Frontal cortex (tissue), 1 donor: Measurements from ENCODE around the gene CTAG2. TPM values are rescaled to one million over a fixed set of nuclear protein-coding genes. Genes with fewer than 3 reads are reported as not detected.

ENCODE experiments used
- small RNA-seq: library from RNA; depleted of rRNA; stranded (forward); fragments of <200 nt; gene quantifications from one replicate; pipeline ENCODE3, GENCODE V24; 2014
- total RNA-seq: library from RNA; depleted of rRNA; stranded (reverse); fragments of >200 nt; gene quantifications from one replicate; pipeline ENCODE4 v1.2.3, GENCODE V29; 2014

The CTAG2 gene
- total RNA-seq, 1 donor from 2014 or later: not detected

Small RNA genes lying within 50 kb of the gene (small RNA-seq; reads per million reads assigned to genes)
- gene AC244090.1 (not detected), gene AC244107.2 (not detected)

Other genes starting within 250 kb of the CTAG2 start
- gene DNASE1L1, start 244.3 kb downstream of the CTAG2 start, total RNA-seq: 4.5 TPM
- 11.0 TPM for gene TAFAZZIN, start 242.0 kb downstream of the CTAG2 start, total RNA-seq
- gene ATP6AP1, start 224.9 kb downstream of the CTAG2 start, total RNA-seq: 50.1 TPM
- gene GDI1, start 216.4 kb downstream of the CTAG2 start, total RNA-seq: 240 TPM
- 21.2 TPM for gene FAM50A, start 209.4 kb downstream of the CTAG2 start, total RNA-seq
- 14.7 TPM for gene PLXNA3, start 195.3 kb downstream of the CTAG2 start, total RNA-seq
- 13.5 TPM for gene LAGE3, start 174.3 kb downstream of the CTAG2 start, total RNA-seq
- 39.1 TPM for gene UBL4A, start 167.0 kb downstream of the CTAG2 start, total RNA-seq
- gene SLC10A3, start 162.9 kb downstream of the CTAG2 start, total RNA-seq: 2.4 TPM
- gene FAM3A, start 137.3 kb downstream of the CTAG2 start, total RNA-seq: 9.8 TPM
- gene G6PD, start 106.7 kb downstream of the CTAG2 start, total RNA-seq: 16.3 TPM
- 4.1 TPM for gene IKBKG, start 106.0 kb downstream of the CTAG2 start, total RNA-seq
- not detected for gene CTAG1A, start 68.4 kb downstream of the CTAG2 start, total RNA-seq
- not detected for gene CTAG1B, start 34.3 kb downstream of the CTAG2 start, total RNA-seq
- gene GAB3, start 97.5 kb upstream of the CTAG2 start, total RNA-seq: 0.82 TPM
- 17.5 TPM for gene DKC1, start 109.3 kb upstream of the CTAG2 start, total RNA-seq
- gene MPP1, start 151.9 kb upstream of the CTAG2 start, total RNA-seq: 20.0 TPM
- not detected for gene SMIM9, start 181.1 kb upstream of the CTAG2 start, total RNA-seq
- 2.4 TPM for gene F8A1, start 232.8 kb upstream of the CTAG2 start, total RNA-seq